Measurements from ENCODE around the gene MYLK2.
"Not testable (repeated sequence)": the region's sequence is repeated elsewhere in the genome, so short reads cannot be mapped to it uniquely, and the experiment has no call there.

Gene MYLK2

GRCh38 chr20:31819083-31819784 lies at the start of gene MYLK2:
TSS of gene MYLK2 (plus strand) at chr20:31819356. CDS start at chr20:31819581, 225 bp downstream.
- DNase-seq: no peak

- no peak for DNase-seq
Measured at GRCh38 chr20:31769681-31770080, 49.5 kb upstream of the MYLK2 start.

GRCh38 chr20:31770243-31770642 lies 48.9 kb upstream of the MYLK2 start:
- DNase-seq: no peak

- DNase-seq: no peak
Measured at GRCh38 chr20:31774408-31774807, 44.7 kb upstream of the MYLK2 start.

GRCh38 chr20:31780839-31781238 lies 38.3 kb upstream of the MYLK2 start:
- DNase-seq: no peak

GRCh38 chr20:31781945-31782344 lies 37.2 kb upstream of the MYLK2 start:
- no peak for DNase-seq

GRCh38 chr20:31784354-31785044 lies 34.7 kb upstream of the MYLK2 start:
- no peak for DNase-seq

GRCh38 chr20:31785089-31785488 lies 34.1 kb upstream of the MYLK2 start:
- DNase-seq: no peak

- no peak for DNase-seq
Measured at GRCh38 chr20:31788578-31788977, 30.6 kb upstream of the MYLK2 start.

- DNase-seq: no peak
Measured at GRCh38 chr20:31790401-31790800, 28.8 kb upstream of the MYLK2 start.

GRCh38 chr20:31797364-31797763 lies 21.8 kb upstream of the MYLK2 start:
- DNase-seq: no peak

GRCh38 chr20:31801508-31801907 lies 17.6 kb upstream of the MYLK2 start:
- DNase-seq: no peak

- DNase-seq: no peak
Measured at GRCh38 chr20:31803552-31804291, 15.4 kb upstream of the MYLK2 start.

GRCh38 chr20:31806564-31807355 lies 12.4 kb upstream of the MYLK2 start:
- no peak for DNase-seq

- DNase-seq: no peak
Measured at GRCh38 chr20:31808481-31808880, 10.7 kb upstream of the MYLK2 start.

- DNase-seq: no peak
Measured at GRCh38 chr20:31809661-31810060, 9.5 kb upstream of the MYLK2 start.

- no peak for DNase-seq
Measured at GRCh38 chr20:31811198-31811597, 8.0 kb upstream of the MYLK2 start.

- DNase-seq: peak; percentile 14
Measured at GRCh38 chr20:31811796-31812728, 7.1 kb upstream of the MYLK2 start.

- no peak for DNase-seq
Measured at GRCh38 chr20:31813611-31814010, 5.5 kb upstream of the MYLK2 start.

- DNase-seq: not testable (repeated sequence)
Measured at GRCh38 chr20:31814142-31814541, 5.0 kb upstream of the MYLK2 start.

GRCh38 chr20:31815408-31816188 lies 3.6 kb upstream of the MYLK2 start:
- no peak for DNase-seq

All from T1000 (cell line).